Panc1 (cell line): ENCODE measurements around the gene PAPOLB. TPM values are rescaled to one million over a fixed set of nuclear protein-coding genes. Genes with fewer than 3 reads are reported as not detected.

Experiments
- ATAC-seq: fragments of 200-7000 bp; cut with Tn5 transposase; 2 replicates; pipeline ENCODE4 v1.9.1; 2020; ENCODE audit warnings: mild to moderate bottlenecking, moderate library complexity
- BruUV-seq: library from RNA; stranded (reverse); fragments of 400-500 nt; replicated peaks from 2 replicates; lab custom pipeline; 2021; lab: Mats Ljungman, UMichigan
- CTCF ChIA-PET: fragments of 300-600 bp; sonication (Branson Sonifier 250); formaldehyde crosslinking; loops from one replicate; lab custom pipeline; 2022; ENCODE audit warnings: antibody characterized with exemption; lab: Charles Lee
- POLR2A ChIA-PET: fragments of 300-600 bp; sonication (Branson Sonifier 250); formaldehyde crosslinking; loops from one replicate; lab custom pipeline; 2022; ENCODE audit warnings: antibody characterized with exemption; lab: Charles Lee
- DNase-seq: peaks from one replicate; pipeline ENCODE4 v3.0.0-alpha.2; 2010; ENCODE audit warnings: low read depth, low spot score
- H3K27ac ChIP-seq: 2 replicates; pipeline ENCODE4 v1.5.1; 2011; ENCODE audit warnings: mild to moderate bottlenecking, low read length, inconsistent platforms
- H3K27me3 ChIP-seq: fragments of 200-500 bp; sonication (Bioruptor generic); 2 replicates; pipeline ENCODE4 v1.6.0; 2014; ENCODE audit warnings: low read length, inconsistent platforms; ENCODE audit not compliant: control insufficient read depth, insufficient read depth
- H3K36me3 ChIP-seq: fragments of 200-500 bp; sonication (Bioruptor generic); 2 replicates; pipeline ENCODE4 v1.5.1; 2014; ENCODE audit warnings: inconsistent platforms, mild to moderate bottlenecking, low read length, moderate library complexity; ENCODE audit not compliant: control insufficient read depth, insufficient read depth
- H3K4me1 ChIP-seq: 2 replicates; pipeline ENCODE4 v1.5.1; 2011; ENCODE audit warnings: inconsistent platforms, mild to moderate bottlenecking, low read length, moderate library complexity; ENCODE audit not compliant: control insufficient read depth, insufficient read depth
- H3K4me3 ChIP-seq, 2 experiments: 2 replicates each; pipeline ENCODE4 v1.5.1; 2011 to 2012; ENCODE audit warnings: low read depth in 2 of 2, low read length in 2 of 2, mild to moderate bottlenecking in 2 of 2, inconsistent platforms in 1 of 2, moderate library complexity in 1 of 2
- H3K9me3 ChIP-seq: fragments of 200-500 bp; sonication (Bioruptor generic); 2 replicates; pipeline ENCODE4 v1.5.1; 2014; ENCODE audit warnings: low read depth, mild to moderate bottlenecking, inconsistent platforms, low read length, moderate library complexity; ENCODE audit not compliant: control insufficient read depth, insufficient read depth
- CTCF ChIP-seq: fragments of 450-650 bp; IDR thresholded peaks from 2 replicates; pipeline ENCODE4 v1.5.1; 2017; ENCODE audit warnings: mild to moderate bottlenecking
- POLR2AphosphoS5 ChIP-seq: IDR thresholded peaks from 2 replicates; pipeline ENCODE4 v1.6.1; 2012; ENCODE audit warnings: mild to moderate bottlenecking, low read depth, low read length, moderate library complexity
- REST ChIP-seq, 2 experiments: IDR thresholded peaks; 2 replicates each; pipeline ENCODE4 v1.6.1; 2011 to 2012; ENCODE audit warnings: low read depth in 2 of 2, control low read depth in 1 of 2, low read length in 1 of 2, mild to moderate bottlenecking in 1 of 2, moderate library complexity in 1 of 2; ENCODE audit not compliant: insufficient read depth in 1 of 2
- SIN3A ChIP-seq: IDR thresholded peaks from 2 replicates; pipeline ENCODE4 v1.6.1; 2012; ENCODE audit warnings: low read depth, mild to moderate bottlenecking, low read length, moderate library complexity, borderline replicate concordance; ENCODE audit not compliant: insufficient read depth
- TCF7L2 ChIP-seq: IDR thresholded peaks from 2 replicates; pipeline ENCODE4 v1.6.1; 2011; ENCODE audit warnings: mild to moderate bottlenecking, low read depth, low read length, inconsistent platforms
- in situ Hi-C: cut with HindIII; loops from 2 replicates; pipeline ENCODE4 v1.10.0; 2016; ENCODE audit warnings: low sequenced_read_pairs, low pct_unique_long_range_greater_than_20kb
- intact Hi-C: fragments of 100-400 bp; cut with micrococcal nuclease; formaldehyde crosslinking; loops from one replicate; pipeline ENCODE4 v1.10.0; 2022; ENCODE audit not compliant: unreplicated experiment
- total RNA-seq: library from RNA; stranded (reverse); gene quantifications from one replicate; pipeline ENCODE4 v1.2.1, GENCODE V29; 2021; ENCODE audit not compliant: unreplicated experiment

PAPOLB gene
- total RNA-seq, 1 experiment from 2014 or later, result not detected

GRCh38 chr7:4832711-4833110 lies 29.1 kb downstream of the PAPOLB start:
- no peak overlapping the region for H3K27ac ChIP-seq
- intact Hi-C loops, result loop anchor here (5.0 kb wide), 1 partner anchor 140 kb away; no protein-coding TSS in a partner anchor
- no peak for TF ChIP-seq POLR2AphosphoS5
- no peak for TF ChIP-seq REST (IDR thresholded peaks at IDR 0.05; ENCODE audit: insufficient read depth in 1 of 2, low read depth in 2 of 2, low read length in 1 of 2)
- no peak for TF ChIP-seq SIN3A
- no peak for TF ChIP-seq TCF7L2
- TF ChIP-seq CTCF, result no peak
- no TSS peak for BruUV-seq
- ChIA-PET CTCF (interaction anchor here (0.6 to 0.7 kb wide), 2 partner anchors 8 to 42 kb away, joined by 3 to 8 read pairs; no protein-coding TSS in a partner anchor), POLR2A (no interaction called here)
- in situ Hi-C loops, result no loop called here
- no peaks in the 10 kb centered on the region for H3K4me1 ChIP-seq
- no peaks in the 10 kb centered on the region for H3K36me3 ChIP-seq
- DNase-seq (no peak), ATAC-seq (no peak)
- no peaks in the 10 kb centered on the region for H3K9me3 ChIP-seq
- H3K4me3 ChIP-seq, result no peak overlapping the region
- no peaks in the 10 kb centered on the region for H3K27me3 ChIP-seq

DNA sequence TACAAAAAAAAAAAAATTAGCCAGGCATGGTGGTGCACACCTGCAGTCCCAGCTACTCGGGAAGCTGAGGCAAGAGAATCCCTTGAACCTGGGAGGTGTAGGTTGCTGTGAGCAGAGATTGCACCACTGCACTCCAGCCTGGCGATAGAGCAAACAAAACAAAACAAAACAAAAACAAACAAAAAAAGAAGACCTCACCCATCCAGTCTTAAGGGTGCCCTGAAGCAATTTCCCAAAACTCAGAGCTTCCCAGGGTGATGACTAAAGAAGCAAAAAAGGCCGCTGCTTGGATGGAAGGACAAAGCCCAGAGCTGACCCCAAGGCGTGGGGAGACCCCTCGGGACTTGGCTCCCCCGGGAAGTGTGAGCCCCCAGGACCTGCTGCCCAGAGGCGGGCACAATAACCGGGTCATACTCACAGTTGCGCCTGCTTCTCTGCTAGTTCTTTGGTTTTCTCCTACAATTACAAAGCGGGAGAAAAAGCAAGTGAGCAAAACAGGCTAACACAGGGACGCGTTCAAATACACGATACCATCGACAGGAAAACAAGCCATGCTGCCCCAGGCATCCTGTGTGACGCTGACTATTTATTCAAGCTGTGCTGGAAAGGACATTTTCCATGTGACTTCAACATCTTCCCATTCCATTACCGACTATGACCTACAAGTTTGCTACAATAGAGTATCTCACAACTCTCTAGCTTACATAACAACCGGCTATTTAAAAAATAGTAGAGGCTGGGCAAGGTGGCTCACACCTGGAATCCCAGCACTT lies 29.9 kb downstream of the PAPOLB start:
- no peak overlapping the region for H3K4me3 ChIP-seq
- TF ChIP-seq CTCF (no peak), POLR2AphosphoS5 (no peak), TCF7L2 (no peak), REST (IDR thresholded peaks at IDR 0.05; ENCODE audit: insufficient read depth in 1 of 2, low read depth in 2 of 2, low read length in 1 of 2) (no peak), SIN3A (no peak)
- in situ Hi-C loops, result no loop called here
- ChIA-PET POLR2A (interaction anchor here (0.6 kb wide), 1 partner anchor 155 kb away, joined by 4 read pairs; no protein-coding TSS in a partner anchor), CTCF (interaction anchor here (0.6 to 0.9 kb wide), 5 partner anchors 8 to 307 kb away, joined by 3 to 8 read pairs (median 3); no protein-coding TSS in a partner anchor)
- intact Hi-C loops, result loop anchor here (5.0 kb wide), 1 partner anchor 140 kb away; no protein-coding TSS in a partner anchor
- DNase-seq (no peak), ATAC-seq (no peak)
- H3K27me3 ChIP-seq, result no peaks in the 10 kb centered on the region
- no peaks in the 10 kb centered on the region for H3K36me3 ChIP-seq
- no peaks in the 10 kb centered on the region for H3K4me1 ChIP-seq
- no peak overlapping the region for H3K27ac ChIP-seq
- H3K9me3 ChIP-seq, result no peaks in the 10 kb centered on the region
- BruUV-seq, result no TSS peak
